Endothelial cell of umbilical vein (primary cell): ENCODE data around the gene ACBD5. TPM values are rescaled to one million over a fixed set of nuclear protein-coding genes. Genes with fewer than 3 reads are reported as not detected.

ENCODE experiments used
- BruUV-seq: library from RNA; stranded (reverse); fragments of 400-500 nt; replicated peaks from 2 replicates; lab custom pipeline; 2021; lab: Mats Ljungman, UMichigan
- CTCF ChIA-PET: fragments of 300-600, 350-600 bp; sonication (Branson Sonifier 250); formaldehyde crosslinking; loops from one replicate; lab custom pipeline; 2021; ENCODE audit warnings: antibody characterized with exemption, inconsistent platforms; lab: Charles Lee
- POLR2A ChIA-PET: fragments of 300-600, 350-600 bp; sonication (Branson Sonifier 250); formaldehyde crosslinking; loops from one replicate; lab custom pipeline; 2021; ENCODE audit warnings: antibody characterized with exemption, inconsistent platforms; lab: Charles Lee
- DNase-seq: peaks from one replicate; pipeline ENCODE4 v3.0.0-alpha.2; 2011; ENCODE audit warnings: low read depth, low spot score
- FAIRE-seq: peaks from 2 replicates; lab custom pipeline; 2011; peaks lifted over from hg19 to GRCh38; lab: Jason Lieb, UNC
- H2AFZ ChIP-seq: 2 replicates; pipeline ENCODE4 v1.6.0; 2012; ENCODE audit warnings: low read depth, low read length, control low read depth, inconsistent platforms
- H3K27ac ChIP-seq: 2 replicates; pipeline ENCODE4 v1.5.1; 2011; ENCODE audit warnings: low read depth, mild to moderate bottlenecking, control low read depth, low read length, moderate library complexity; ENCODE audit not compliant: insufficient read depth
- H3K27me3 ChIP-seq, 2 experiments: 2 replicates each; pipeline versions ENCODE4 v1.6.0 to v1.6.1; 2011; ENCODE audit warnings: low read length in 2 of 2, mixed read lengths in 1 of 2; ENCODE audit not compliant: control insufficient read depth in 2 of 2, insufficient read depth in 2 of 2
- H3K36me3 ChIP-seq, 2 experiments: 2 replicates in 1 of 2; 3 replicates in 1 of 2; pipeline ENCODE4 v1.5.1; 2011; ENCODE audit warnings: low read length in 2 of 2, mild to moderate bottlenecking in 1 of 2, moderate library complexity in 1 of 2; ENCODE audit not compliant: control insufficient read depth in 2 of 2, insufficient read depth in 2 of 2; ENCODE audit errors: extremely low read depth in 1 of 2
- H3K4me1 ChIP-seq: 3 replicates; pipeline ENCODE4 v1.5.1; 2011; ENCODE audit warnings: mild to moderate bottlenecking, low read length; ENCODE audit not compliant: control insufficient read depth, insufficient read depth; ENCODE audit errors: extremely low read depth
- H3K4me2 ChIP-seq: 2 replicates; pipeline ENCODE4 v1.6.1; 2011; ENCODE audit warnings: low read length, control low read depth, mixed read lengths; ENCODE audit not compliant: insufficient read depth
- H3K4me3 ChIP-seq, 3 experiments: fragments of 200-600 bp in 1 of 3; sonication (generic), shearing (Covaris generic) in 1 of 3; replicated peaks in 1 of 3; 2 replicates each; pipeline ENCODE4 v1.5.1; 2011 to 2016; ENCODE audit warnings: control low read depth in 3 of 3, low read length in 3 of 3, mild to moderate bottlenecking in 2 of 3, inconsistent platforms in 1 of 3, low read depth in 1 of 3, moderate library complexity in 1 of 3; ENCODE audit not compliant: insufficient read depth in 1 of 3
- H3K79me2 ChIP-seq: 2 replicates; pipeline ENCODE4 v1.6.0; 2012; ENCODE audit warnings: low read length, inconsistent platforms; ENCODE audit not compliant: control insufficient read depth, insufficient read depth
- H3K9ac ChIP-seq: replicated peaks from 2 replicates; pipeline ENCODE3; 2011; ENCODE audit warnings: low read length, control low read depth; ENCODE audit not compliant: insufficient read depth; ENCODE audit errors: extremely low read depth
- H3K9me1 ChIP-seq: replicated peaks from 3 replicates; pipeline ENCODE4 v1.6.0; 2011; ENCODE audit warnings: mild to moderate bottlenecking, low read length; ENCODE audit not compliant: control insufficient read depth, insufficient read depth; ENCODE audit errors: extremely low read depth
- H3K9me3 ChIP-seq: replicated peaks from 2 replicates; pipeline ENCODE4 v1.5.1; 2012; ENCODE audit warnings: low read length, inconsistent platforms; ENCODE audit not compliant: control insufficient read depth, insufficient read depth
- H4K20me1 ChIP-seq: replicated peaks from 2 replicates; pipeline ENCODE3; 2011; ENCODE audit warnings: mild to moderate bottlenecking, low read length; ENCODE audit not compliant: control insufficient read depth, insufficient read depth; ENCODE audit errors: extremely low read depth
- CTCF ChIP-seq, 2 donors: IDR thresholded peaks; 1 replicate in 1 of 2; 2 replicates in 1 of 2; pipeline ENCODE4 v1.5.1; 2011; ENCODE audit warnings: low read length in 2 of 2, mild to moderate bottlenecking in 2 of 2, moderate library complexity in 2 of 2, control low read depth in 1 of 2, inconsistent platforms in 1 of 2, low read depth in 1 of 2; ENCODE audit not compliant: insufficient read depth in 1 of 2; ENCODE audit errors: extremely low read depth in 1 of 2
- EZH2 ChIP-seq: IDR thresholded peaks from 2 replicates; pipeline ENCODE4 v1.6.1; 2012; ENCODE audit warnings: borderline replicate concordance, low read depth, mild to moderate bottlenecking, moderate library complexity, low read length, inconsistent platforms; ENCODE audit not compliant: severe bottlenecking
- GATA2 ChIP-seq: IDR thresholded peaks from 2 replicates; pipeline ENCODE4 v1.7.0; 2011; ENCODE audit warnings: low read depth, mild to moderate bottlenecking, moderate library complexity, mixed read lengths, low read length; ENCODE audit not compliant: insufficient read length, insufficient read depth
- JUN ChIP-seq: IDR thresholded peaks from 2 replicates; pipeline ENCODE4 v1.6.1; 2011; ENCODE audit warnings: borderline replicate concordance, low read depth; ENCODE audit not compliant: insufficient read length, insufficient read depth
- MAX ChIP-seq: IDR thresholded peaks from 2 replicates; pipeline ENCODE4 v1.6.1; 2011; ENCODE audit not compliant: insufficient read depth, insufficient read length
- POLR2A ChIP-seq: IDR thresholded peaks from 2 replicates; pipeline ENCODE4 v1.6.1; 2012; ENCODE audit warnings: low read depth, mild to moderate bottlenecking, control low read depth, low read length
- POLR2AphosphoS5 ChIP-seq: IDR thresholded peaks from 2 replicates; pipeline ENCODE4 v1.6.1; 2012; ENCODE audit warnings: low read depth, mild to moderate bottlenecking, control low read depth, low read length, moderate library complexity; ENCODE audit not compliant: insufficient read depth
- dilution Hi-C: fragments of 300-500 bp; cut with MboI; formaldehyde crosslinking; loops from one replicate; pipeline ENCODE4 v1.15.0; 2019; ENCODE audit warnings: low sequenced_read_pairs; ENCODE audit not compliant: extremely low pct_ligation_motif_present
- intact Hi-C: fragments of 100-400 bp; cut with micrococcal nuclease; formaldehyde crosslinking; loops from one replicate; pipeline ENCODE4 v1.10.0; 2022
- polyA plus RNA-seq, 4 experiments: library from polyadenylated mRNA; depleted of rRNA in 3 of 4; stranded (reverse) in 3 of 4; unstranded in 1 of 4; fragments of >200 nt; gene quantifications; 2 replicates each; pipeline versions ENCODE4 v1.2.1 to v1.2.3, GENCODE V29; 2011 to 2012; ENCODE audit warnings: missing spikeins in 1 of 4
- total RNA-seq: library from RNA; stranded (reverse); gene quantifications from 2 replicates; pipeline ENCODE4 v1.2.3, GENCODE V29; 2021

The ACBD5 gene
- total and polyA plus RNA-seq, 2 donors (not counting 3 experiments of a cell fraction or from before 2014, with no cell fraction given) = 6.6 to 21.5 TPM

DNA sequence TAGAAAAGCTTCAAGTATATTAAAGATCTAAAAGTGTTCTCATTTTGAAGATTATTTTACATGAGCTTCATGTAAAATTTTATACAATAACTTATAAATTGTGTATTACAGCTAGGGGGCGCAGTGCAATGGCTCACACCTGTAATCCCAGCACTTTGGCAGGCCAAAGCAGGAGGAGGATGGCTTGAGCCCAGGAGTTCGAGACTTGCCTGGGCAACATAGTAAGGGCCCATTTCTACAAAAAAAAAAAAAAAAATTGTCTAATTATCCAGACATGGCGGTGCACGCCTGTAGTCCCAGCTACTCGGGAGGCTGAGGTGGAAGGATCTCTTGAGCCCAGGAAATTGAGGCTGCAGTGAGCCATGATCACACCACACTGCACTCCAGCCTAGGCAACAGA is 16.6 kb downstream of the ACBD5 start:
- BruUV-seq = no TSS peak
- H4K20me1 ChIP-seq = no peaks in the 10 kb centered on the region
- no peak overlapping the region for H3K27ac ChIP-seq
- no peaks in the 10 kb centered on the region for H3K79me2 ChIP-seq
- H3K9me1 ChIP-seq = no peaks in the 10 kb centered on the region
- DNase-seq (peak; percentile 36), FAIRE-seq (no peak)
- no peak overlapping the region for H3K4me2 ChIP-seq
- ChIA-PET CTCF (interaction anchor here (0.6 to 1.6 kb wide), 39 partner anchors 9 to 1079 kb away, joined by 3 to 15 read pairs (median 5); partner anchors contain the start of genes ACBD5, MASTL and YME1L1), POLR2A (no interaction called here)
- no peak overlapping the region for H3K4me3 ChIP-seq
- H3K4me1 ChIP-seq = no peaks in the 10 kb centered on the region
- H3K36me3 ChIP-seq = peaks cover 0 to 20% of the 10 kb centered on the region in 2 experiments
- H3K27me3 ChIP-seq = no peaks in the 10 kb centered on the region
- H2AFZ ChIP-seq = no peak overlapping the region
- TF ChIP-seq MAX (no peak), CTCF (IDR thresholded peaks at IDR 0.05; ENCODE audit: extremely low read depth in 1 of 2, insufficient read depth in 1 of 2, low read depth in 1 of 2, low read length in 2 of 2) (peak; percentile 44 to 47), GATA2 (no peak)
- no peak overlapping the region for H3K9ac ChIP-seq
- intact Hi-C loops = loop anchor here (1.0 to 5.0 kb wide), 2 partner anchors 63 to 136 kb away; no protein-coding TSS in a partner anchor
- dilution Hi-C loops = no loop called here
- H3K9me3 ChIP-seq = no peaks in the 10 kb centered on the region

- peaks cover 6 to 7% of the 10 kb centered on the region in 2 experiments for H3K36me3 ChIP-seq
These were observed 33.2 kb downstream of the ACBD5 start for GRCh38 chr10:27207350-27207749.

More at GRCh38 chr10:27207350-27207749, 33.2 kb downstream of the ACBD5 start:
- Histone ChIP-seq H3K4me3 (no peak overlapping the region), H3K4me2 (no peak overlapping the region), H3K9ac (no peak overlapping the region), H3K9me3 (no peaks in the 10 kb centered on the region), H4K20me1 (no peaks in the 10 kb centered on the region), H3K27me3 (no peaks in the 10 kb centered on the region), H3K27ac (no peak overlapping the region), H3K9me1 (no peaks in the 10 kb centered on the region), H3K4me1 (no peaks in the 10 kb centered on the region), H2AFZ (no peak overlapping the region), H3K79me2 (no peaks in the 10 kb centered on the region)
- dilution Hi-C loops = no loop called here
- intact Hi-C loops = no loop called here
- FAIRE-seq = no peak
- ChIA-PET CTCF (interaction anchor here (0.6 kb wide), 1 partner anchor 22 kb away, joined by 3 read pairs; no protein-coding TSS in a partner anchor), POLR2A (no interaction called here)
- no peak for DNase-seq
- TF ChIP-seq POLR2AphosphoS5 = no peak
- no peak for TF ChIP-seq EZH2
- TF ChIP-seq JUN = no peak
- no peak for TF ChIP-seq POLR2A
- no TSS peak for BruUV-seq
